Activated T-helper 1 cell treated with Interleukin-2 at 50 U/mL for 16 hours (primary cell): Measurements from ENCODE around the gene PRPF19.

ENCODE experiments used
- DNase-seq: peaks from one replicate; pipeline ENCODE4 v3.0.0-alpha.2; 2020; ENCODE audit warnings: low read depth

PRPF19 gene

GRCh38 chr11:60937811-60938210, 31.4 kb upstream of the PRPF19 start:
- DNase-seq: no peak

- no peak for DNase-seq
These were observed 30.8 kb upstream of the PRPF19 start for GRCh38 chr11:60937144-60937527.

- no peak for DNase-seq
These were observed 30.2 kb upstream of the PRPF19 start for GRCh38 chr11:60936467-60937143.

- DNase-seq: no peak
These were observed 29.5 kb upstream of the PRPF19 start for GRCh38 chr11:60935676-60936442.

- no peak for DNase-seq
These were observed 28.6 kb upstream of the PRPF19 start for GRCh38 chr11:60934790-60935605.

- no peak for DNase-seq
These were observed 27.9 kb upstream of the PRPF19 start for GRCh38 chr11:60934124-60934789.

GRCh38 chr11:60933416-60934123, 27.2 kb upstream of the PRPF19 start:
- no peak for DNase-seq

GRCh38 chr11:60932605-60933356, 26.4 kb upstream of the PRPF19 start:
- no peak for DNase-seq

- no peak for DNase-seq
These were observed 25.5 kb upstream of the PRPF19 start for GRCh38 chr11:60931917-60932316.

GRCh38 chr11:60930394-60930793, 24.0 kb upstream of the PRPF19 start:
- DNase-seq: no peak

- DNase-seq: no peak
These were observed 23.4 kb upstream of the PRPF19 start for GRCh38 chr11:60929764-60930163.

- no peak for DNase-seq
These were observed 22.2 kb upstream of the PRPF19 start for GRCh38 chr11:60928563-60929001.

GRCh38 chr11:60927600-60927999, 21.2 kb upstream of the PRPF19 start:
- no peak for DNase-seq

- no peak for DNase-seq
These were observed 20.7 kb upstream of the PRPF19 start for GRCh38 chr11:60927061-60927592.

- DNase-seq: no peak
These were observed 20.1 kb upstream of the PRPF19 start for GRCh38 chr11:60926500-60926899.

GRCh38 chr11:60925868-60926267, 19.5 kb upstream of the PRPF19 start:
- no peak for DNase-seq

GRCh38 chr11:60924906-60925853, 18.8 kb upstream of the PRPF19 start:
- no peak for DNase-seq

- DNase-seq: no peak
These were observed 17.9 kb upstream of the PRPF19 start, which contains the start of gene TMEM132A for GRCh38 chr11:60924110-60924905. Gene TMEM132A, plus strand, starts transcription at chr11:60924460. Its CDS starts 174 bp downstream, at chr11:60924634.

GRCh38 chr11:60923800-60924109, 17.4 kb upstream of the PRPF19 start:
- DNase-seq: no peak
